Ovary (tissue), 9 donors: ENCODE data around the gene SMIM14. TPM values are rescaled to one million over a fixed set of nuclear protein-coding genes. Genes with fewer than 3 reads are reported as not detected.
"Not testable (repeated sequence)": the region's sequence is repeated elsewhere in the genome, so short reads cannot be mapped to it uniquely, and the experiment has no call there.

Experiments used
- DNase-seq, 5 donors: peaks; one replicate each; pipeline ENCODE4 v3.0.0-alpha.2; 2019 to 2020
- H3K27ac ChIP-seq, 2 donors: fragments of 200-600 bp; one replicate each; pipeline versions ENCODE4 v1.5.1 to v1.8.0; 2019 to 2022
- H3K27me3 ChIP-seq: fragments of 200-600 bp; one replicate; pipeline ENCODE4 v1.8.0; 2022
- H3K36me3 ChIP-seq: fragments of 200-600 bp; sonication (generic); one replicate; pipeline ENCODE4 v1.5.1; 2019
- H3K4me1 ChIP-seq: one replicate; pipeline ENCODE4 v1.8.1; 2013; ENCODE audit warnings: mild to moderate bottlenecking, moderate library complexity; ENCODE audit not compliant: insufficient read depth
- H3K4me3 ChIP-seq: fragments of 200-600 bp; sonication (generic); one replicate; pipeline ENCODE4 v1.5.1; 2017
- H3K9me3 ChIP-seq, 2 donors: fragments of 200-600 bp in 1 of 2; sonication (generic) in 1 of 2; one replicate each; pipeline versions ENCODE4 v1.5.1 to v1.8.1; 2013 to 2019; ENCODE audit warnings: mild to moderate bottlenecking in 1 of 2, moderate library complexity in 1 of 2
- CTCF ChIP-seq, 3 donors: fragments of 450-650 bp in 2 of 3; fragments of 200-600 bp in 1 of 3; IDR thresholded peaks; one replicate each; pipeline versions ENCODE4 v1.5.1 to v1.8.0; 2016 to 2022; ENCODE audit warnings: antibody characterized with exemption in 3 of 3, mild to moderate bottlenecking in 1 of 3
- EP300 ChIP-seq: sonication (generic); formaldehyde crosslinking; IDR thresholded peaks from one replicate; pipeline ENCODE4 v1.6.1; 2017; ENCODE audit warnings: antibody characterized with exemption
- POLR2A ChIP-seq: fragments of 450-650 bp; IDR thresholded peaks from one replicate; pipeline ENCODE4 v1.6.1; 2017; ENCODE audit warnings: antibody characterized with exemption, mild to moderate bottlenecking, moderate library complexity
- WGBS, 3 donors: extraction: QIAGEN DNeasy Blood & Tissue Kit in 1 of 3; methylation state at CpG; one replicate each; pipeline versions ENCODE4 v1.1.5 to v1.1.7; 2013 to 2017; 5-methylcytosine and 5-hydroxymethylcytosine counted together
- intact Hi-C, 4 donors: fragments of 100-400 bp; cut with DNase I; formaldehyde crosslinking; loops; one replicate each; pipeline versions ENCODE4 v1.11.0 to v1.15.1; 2022 to 2023
- polyA plus RNA-seq, 2 donors: library from polyadenylated mRNA; stranded (reverse); fragments of 200-250 nt in 1 of 2; fragments of 350-450 nt in 1 of 2; fragmentation: Illumina TruSeq in 1 of 2; extraction: RNeasy Lipid Tissue Mini Kit (QIAGEN cat#74804) in 1 of 2; gene quantifications; one replicate each; pipeline ENCODE4 v1.2.3, GENCODE V29; 2013 to 2014
- total RNA-seq, 7 donors: library from RNA; depleted of rRNA in 2 of 7; stranded (reverse); fragments of >200 nt in 2 of 7; fragmentation: NEBNext Ultra II Directional in 3 of 7; extraction: Animal tissue kit (Norgen Biotek cat#: 25700) in 3 of 7; gene quantifications; one replicate each; pipeline versions ENCODE4 v1.1.0 to v1.2.4, GENCODE V29; 2016 to 2023
- donor health status: DM: no; HTN: no; CAD: no; lungs with moderate emphysema.
- donor health status: DM: no; HTN: no; CAD: no.
- donor health status: Bipolar disorder and iron deficiency.
- donor health status: DM: yes; HTN: yes; CAD: no.
- donor health status: DM: no; HTN: no; CAD: no.
- donor health status: DM: yes; HTN: yes; CAD: no.

The SMIM14 gene
- total and polyA plus RNA-seq, 9 donors: 18.8 to 83.6 (median 56.9) TPM

GRCh38 chr4:39660045-39660444 lies 21.4 kb upstream of the SMIM14 start:
- no peaks in the 10 kb centered on the region for H3K27me3 ChIP-seq
- no peak for DNase-seq
- intact Hi-C loops: no loop called here
- no peak for TF ChIP-seq EP300
- no peak for TF ChIP-seq POLR2A
- TF ChIP-seq CTCF (IDR thresholded peaks at IDR 0.05): no peak
- no peaks in the 10 kb centered on the region for H3K9me3 ChIP-seq
- H3K27ac ChIP-seq: no peak overlapping the region
- no peak overlapping the region for H3K4me3 ChIP-seq
- WGBS, 3 donors: 91 to 92% (median 92%) methylated on average over 6 of the region's 6 CpGs
- no peaks in the 10 kb centered on the region for H3K36me3 ChIP-seq
- H3K4me1 ChIP-seq: no peaks in the 10 kb centered on the region

GRCh38 chr4:39658756-39659155 lies 20.1 kb upstream of the SMIM14 start:
- Histone ChIP-seq H3K4me3 (no peak overlapping the region), H3K9me3 (no peaks in the 10 kb centered on the region), H3K27ac (no peak overlapping the region), H3K27me3 (no peaks in the 10 kb centered on the region), H3K36me3 (no peaks in the 10 kb centered on the region), H3K4me1 (no peaks in the 10 kb centered on the region)
- TF ChIP-seq CTCF (IDR thresholded peaks at IDR 0.05): no peak
- TF ChIP-seq EP300: no peak
- no peak for TF ChIP-seq POLR2A
- 45 to 53% (median 46%) methylated on average over 3 of the region's 3 CpGs for WGBS, 3 donors
- intact Hi-C loops: no loop called here
- no peak for DNase-seq

- H3K9me3 ChIP-seq: no peaks in the 10 kb centered on the region
- H3K27ac ChIP-seq: no peak overlapping the region
- 89% methylated on average over 6 of the region's 6 CpGs for WGBS, 3 donors
- H3K4me1 ChIP-seq: no peaks in the 10 kb centered on the region
- H3K36me3 ChIP-seq: no peaks in the 10 kb centered on the region
- intact Hi-C loops: no loop called here
- TF ChIP-seq CTCF (IDR thresholded peaks at IDR 0.05) (no peak), EP300 (no peak), POLR2A (no peak)
- no peaks in the 10 kb centered on the region for H3K27me3 ChIP-seq
- no peak overlapping the region for H3K4me3 ChIP-seq
- no peak for DNase-seq
These were observed 18.8 kb upstream of the SMIM14 start for GRCh38 chr4:39657465-39657864.

- H3K27me3 ChIP-seq, H3K9me3 ChIP-seq, H3K4me3 ChIP-seq, H3K36me3 ChIP-seq, H3K27ac ChIP-seq, H3K4me1 ChIP-seq, DNase-seq, intact Hi-C loops: not testable (repeated sequence)
- 92 to 94% (median 93%) methylated on average over 5 of the region's 5 CpGs for WGBS, 3 donors
These were observed 18.0 kb upstream of the SMIM14 start for GRCh38 chr4:39656638-39657037.

- no peaks in the 10 kb centered on the region for H3K27me3 ChIP-seq
- no peaks in the 10 kb centered on the region for H3K36me3 ChIP-seq
- H3K9me3 ChIP-seq: no peaks in the 10 kb centered on the region
- no peaks in the 10 kb centered on the region for H3K4me1 ChIP-seq
- intact Hi-C loops: no loop called here
- no peak for TF ChIP-seq CTCF (IDR thresholded peaks at IDR 0.05)
- TF ChIP-seq POLR2A: no peak
- TF ChIP-seq EP300: no peak
- 29 to 49% (median 30%) methylated on average over 3 of the region's 3 CpGs for WGBS, 3 donors
- H3K4me3 ChIP-seq: no peak overlapping the region
- peak in 1 of 5 donors; percentile 70 for DNase-seq
- peak overlapping the region in 1 of 2 donors; percentile 23 for H3K27ac ChIP-seq
These were observed 17.2 kb upstream of the SMIM14 start for GRCh38 chr4:39655876-39656275.
